Activated B cell treated with CpG ODN at 0.5 μM for 24 hours (primary cell): ENCODE measurements around the gene CDC7. TPM values are rescaled to one million over a fixed set of nuclear protein-coding genes. Genes with fewer than 3 reads are reported as not detected.
"Not testable (repeated sequence)": the region's sequence is repeated elsewhere in the genome, so short reads cannot be mapped to it uniquely, and the experiment has no call there.

ENCODE experiments used
- ATAC-seq: fragments of 200-7000 bp; cut with Tn5 transposase; one replicate; pipeline ENCODE4 v1.10.0; 2021; ENCODE audit warnings: low read depth, mild to moderate bottlenecking, moderate library complexity
- CTCF ChIA-PET: fragments of 350-600 bp; sonication (Branson Sonifier 250); formaldehyde crosslinking; loops from one replicate; lab custom pipeline; 2021; ENCODE audit warnings: antibody characterized with exemption; lab: Charles Lee
- POLR2A ChIA-PET: fragments of 350-600 bp; sonication (Branson Sonifier 250); formaldehyde crosslinking; loops from one replicate; lab custom pipeline; 2021; ENCODE audit warnings: antibody characterized with exemption; lab: Charles Lee
- DNase-seq: peaks from one replicate; pipeline ENCODE4 v3.0.0; 2022
- H3K27ac Mint-ChIP-seq: one replicate; pipeline ENCODE4 v1.8.0; 2020; ENCODE audit warnings: mixed read lengths
- H3K27me3 Mint-ChIP-seq: one replicate; pipeline ENCODE4 v1.8.0; 2021; ENCODE audit warnings: mixed read lengths
- H3K36me3 Mint-ChIP-seq: one replicate; pipeline ENCODE4 v1.8.0; 2021; ENCODE audit warnings: low read depth, mixed read lengths
- H3K4me1 Mint-ChIP-seq: one replicate; pipeline ENCODE4 v1.8.0; 2021; ENCODE audit warnings: mixed read lengths
- H3K4me3 Mint-ChIP-seq: one replicate; pipeline ENCODE4 v1.8.0; 2020; ENCODE audit warnings: mild to moderate bottlenecking, mixed read lengths
- H3K9me3 Mint-ChIP-seq: one replicate; pipeline ENCODE4 v1.8.0; 2020; ENCODE audit warnings: mixed read lengths
- CTCF ChIP-seq: fragments of 200-600 bp; IDR thresholded peaks from one replicate; pipeline ENCODE4 v1.8.0; 2022; ENCODE audit warnings: antibody characterized with exemption, mild to moderate bottlenecking
- intact Hi-C: fragments of 100-400 bp; cut with micrococcal nuclease; formaldehyde crosslinking; loops from one replicate; pipeline ENCODE4 v1.15.1; 2024
- total RNA-seq: library from RNA; stranded (reverse); gene quantifications from 2 replicates; pipeline ENCODE4 v1.2.3, GENCODE V29; 2022

CDC7 gene
- total RNA-seq, result 5.8 and 7.3 TPM in 2 replicates

- no peak for TF ChIP-seq CTCF
- ATAC-seq (peak; percentile 88), DNase-seq (peak; percentile 83)
- no peak within 1 kb of the TSS for H3K4me3 Mint-ChIP-seq
- H3K27me3 Mint-ChIP-seq, result no peaks in the 10 kb centered on the region
- H3K4me1 Mint-ChIP-seq, result peaks cover 16% of the 10 kb centered on the region
- ChIA-PET POLR2A (interaction anchor here (0.7 kb wide), 1 partner anchor 68 kb away, joined by 3 read pairs; no protein-coding TSS in a partner anchor), CTCF (no interaction called here)
- H3K36me3 Mint-ChIP-seq, result no peaks in the 10 kb centered on the region
- no peaks in the 10 kb centered on the region for H3K9me3 Mint-ChIP-seq
- intact Hi-C loops, result loop anchor here (1.0 to 10.0 kb wide), 6 partner anchors 99 to 1281 kb away; partner anchors contain the start of genes BTBD8, HFM1, RPAP2 and ZNF644
- no peak within 1 kb of the TSS for H3K27ac Mint-ChIP-seq
Observed at GRCh38 chr1:91500756-91501522, at the start of gene CDC7. CDC7 (plus strand) TSS chr1:91500851; CDS start chr1:91501717, 866 bp downstream.

GRCh38 chr1:91454136-91454535 is 46.5 kb upstream of the CDC7 start:
- TF ChIP-seq CTCF, result no peak
- ChIA-PET CTCF (no interaction called here), POLR2A (no interaction called here)
- no peaks in the 10 kb centered on the region for H3K4me1 Mint-ChIP-seq
- no peak overlapping the region for H3K4me3 Mint-ChIP-seq
- ATAC-seq (no peak), DNase-seq (no peak)
- no peaks in the 10 kb centered on the region for H3K9me3 Mint-ChIP-seq
- H3K27ac Mint-ChIP-seq, result no peak overlapping the region
- intact Hi-C loops, result no loop called here
- H3K36me3 Mint-ChIP-seq, result no peaks in the 10 kb centered on the region
- peaks cover 7% of the 10 kb centered on the region for H3K27me3 Mint-ChIP-seq

GRCh38 chr1:91455334-91455733 is 45.3 kb upstream of the CDC7 start:
- intact Hi-C loops, result no loop called here
- no peaks in the 10 kb centered on the region for H3K4me1 Mint-ChIP-seq
- CTCF ChIA-PET, result interaction anchor here (0.6 kb wide), 1 partner anchor 90 kb away, joined by 3 read pairs; no protein-coding TSS in a partner anchor
- ATAC-seq, result no peak
- no peak overlapping the region for H3K4me3 Mint-ChIP-seq
- peaks cover 7% of the 10 kb centered on the region for H3K27me3 Mint-ChIP-seq
- TF ChIP-seq CTCF, result no peak
- DNase-seq, result no peak
- H3K27ac Mint-ChIP-seq, result no peak overlapping the region
- H3K36me3 Mint-ChIP-seq, result no peaks in the 10 kb centered on the region
- POLR2A ChIA-PET, result no interaction called here
- H3K9me3 Mint-ChIP-seq, result no peaks in the 10 kb centered on the region

GRCh38 chr1:91455896-91456295 is 44.8 kb upstream of the CDC7 start:
- CTCF ChIA-PET, result no interaction called here
- Mint-ChIP-seq H3K4me1 (no peaks in the 10 kb centered on the region), H3K9me3 (no peaks in the 10 kb centered on the region), H3K36me3 (no peaks in the 10 kb centered on the region), H3K27me3 (peaks cover 7% of the 10 kb centered on the region), H3K27ac (no peak overlapping the region), H3K4me3 (no peak overlapping the region)
- DNase-seq (no peak), ATAC-seq (no peak)
- no peak for TF ChIP-seq CTCF
- POLR2A ChIA-PET, result no interaction called here
- intact Hi-C loops, result no loop called here

GRCh38 chr1:91465350-91465749 is 35.3 kb upstream of the CDC7 start:
- H3K4me1 Mint-ChIP-seq, intact Hi-C loops, ATAC-seq, POLR2A ChIA-PET, CTCF ChIA-PET, H3K27me3 Mint-ChIP-seq, H3K27ac Mint-ChIP-seq, DNase-seq, H3K36me3 Mint-ChIP-seq, H3K4me3 Mint-ChIP-seq: not testable (repeated sequence)
- H3K9me3 Mint-ChIP-seq, result peaks cover 24% of the 10 kb centered on the region
